Esophagus squamous epithelium (tissue), 5 donors: ENCODE data around the gene AQP1. TPM values are rescaled to one million over a fixed set of nuclear protein-coding genes. Genes with fewer than 3 reads are reported as not detected.
A peak's percentile ranks its signal among the peaks of the same experiment; 100 is the strongest.

Experiments used
- DNase-seq: peaks from one replicate; lab custom pipeline; 2025; lab: John Stamatoyannopoulos, UW
- H3K27ac ChIP-seq, 4 donors: fragments of 200-600 bp; sonication (generic); one replicate each; pipeline ENCODE4 v1.5.1; 2016 to 2019; ENCODE audit warnings: mild to moderate bottlenecking in 1 of 4
- H3K27me3 ChIP-seq, 4 donors: fragments of 200-600 bp; sonication (generic); 1 replicate in 3 of 4; 2 replicates in 1 of 4; pipeline versions ENCODE4 v1.5.1 to v1.6.0; 2017 to 2021; ENCODE audit warnings: antibody characterized with exemption in 1 of 4
- H3K36me3 ChIP-seq, 3 donors: fragments of 200-600 bp; sonication (generic); one replicate each; pipeline ENCODE4 v1.5.1; 2016 to 2019
- H3K4me1 ChIP-seq, 3 donors: fragments of 200-600 bp; sonication (generic); one replicate each; pipeline ENCODE4 v1.5.1; 2017 to 2019
- H3K4me3 ChIP-seq, 4 donors: fragments of 200-600 bp; sonication (generic); 1 replicate in 3 of 4; 2 replicates in 1 of 4; pipeline ENCODE4 v1.5.1; 2016 to 2019; ENCODE audit warnings: mild to moderate bottlenecking in 2 of 4, moderate library complexity in 1 of 4
- H3K9me3 ChIP-seq, 3 donors: fragments of 200-600 bp; sonication (generic); one replicate each; pipeline ENCODE4 v1.5.1; 2016 to 2019
- POLR2A ChIP-seq, 4 donors: fragments of 450-650 bp; IDR thresholded peaks; one replicate each; pipeline ENCODE4 v1.6.1; 2017; ENCODE audit warnings: antibody characterized with exemption in 4 of 4, mild to moderate bottlenecking in 4 of 4, moderate library complexity in 3 of 4
- WGBS, 2 donors: methylation state at CpG; one replicate each; pipeline ENCODE4 v1.1.5; 2018; 5-methylcytosine and 5-hydroxymethylcytosine counted together
- intact Hi-C: fragments of 100-400 bp; cut with DNase I; formaldehyde crosslinking; loops from one replicate; pipeline ENCODE4 v1.15.0; 2022
- total RNA-seq, 4 donors: library from RNA; depleted of rRNA; stranded (reverse); fragments of >200 nt; gene quantifications; one replicate each; pipeline ENCODE4 v1.1.0, GENCODE V29; 2016
- TF ChIP-seq, protein P1 (sequence below), 6 experiments: fragments of 450-650 bp in 4 of 6; fragments of 200-600 bp in 2 of 6; sonication (generic) in 2 of 6; IDR thresholded peaks; one replicate each; pipeline ENCODE4 v1.5.1; 2016 to 2019; ENCODE audit warnings: antibody characterized with exemption in 6 of 6, mild to moderate bottlenecking in 4 of 6, moderate library complexity in 4 of 6
- donor health status: DM: yes; HTN: yes; CAD: no.

Gene AQP1
- total RNA-seq, 4 donors from 2014 or later = 14.9 to 159 (median 44.7) TPM

DNA sequence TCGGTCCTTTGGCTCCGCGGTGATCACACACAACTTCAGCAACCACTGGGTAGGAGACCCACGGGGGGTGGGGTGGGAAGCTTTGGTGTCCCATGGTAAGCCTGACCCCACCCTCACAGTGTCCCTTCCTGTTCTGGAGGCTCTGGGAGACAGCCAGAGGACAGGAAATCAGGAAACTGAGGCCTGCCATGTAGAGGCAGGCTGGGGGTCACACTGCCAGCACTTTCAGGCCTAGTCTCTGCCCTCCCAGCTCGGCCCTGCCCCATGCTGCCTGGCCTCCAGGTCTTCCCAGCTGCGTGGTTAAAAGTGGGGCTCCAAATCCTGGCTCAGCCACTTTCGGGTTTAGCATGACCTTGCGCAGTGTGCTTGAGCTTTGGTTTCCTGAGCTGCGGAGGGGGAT lies 10.9 kb downstream of the AQP1 start:
- Histone ChIP-seq H3K9me3 (peaks cover 0 to 5% (median 4%) of the 10 kb centered on the region in 3 donors), H3K36me3 (peaks cover 0 to 39% (median 10%) of the 10 kb centered on the region in 3 donors), H3K4me1 (peaks cover 7 to 43% (median 26%) of the 10 kb centered on the region in 3 donors), H3K27ac (peak overlapping the region in 3 of 4 donors; percentile 10 to 82 (median 69)), H3K4me3 (no peak overlapping the region), H3K27me3 (no peaks in the 10 kb centered on the region)
- intact Hi-C loops = no loop called here
- no peak for TF ChIP-seq POLR2A (IDR thresholded peaks at IDR 0.05)
- TF ChIP-seq, protein P1, sequence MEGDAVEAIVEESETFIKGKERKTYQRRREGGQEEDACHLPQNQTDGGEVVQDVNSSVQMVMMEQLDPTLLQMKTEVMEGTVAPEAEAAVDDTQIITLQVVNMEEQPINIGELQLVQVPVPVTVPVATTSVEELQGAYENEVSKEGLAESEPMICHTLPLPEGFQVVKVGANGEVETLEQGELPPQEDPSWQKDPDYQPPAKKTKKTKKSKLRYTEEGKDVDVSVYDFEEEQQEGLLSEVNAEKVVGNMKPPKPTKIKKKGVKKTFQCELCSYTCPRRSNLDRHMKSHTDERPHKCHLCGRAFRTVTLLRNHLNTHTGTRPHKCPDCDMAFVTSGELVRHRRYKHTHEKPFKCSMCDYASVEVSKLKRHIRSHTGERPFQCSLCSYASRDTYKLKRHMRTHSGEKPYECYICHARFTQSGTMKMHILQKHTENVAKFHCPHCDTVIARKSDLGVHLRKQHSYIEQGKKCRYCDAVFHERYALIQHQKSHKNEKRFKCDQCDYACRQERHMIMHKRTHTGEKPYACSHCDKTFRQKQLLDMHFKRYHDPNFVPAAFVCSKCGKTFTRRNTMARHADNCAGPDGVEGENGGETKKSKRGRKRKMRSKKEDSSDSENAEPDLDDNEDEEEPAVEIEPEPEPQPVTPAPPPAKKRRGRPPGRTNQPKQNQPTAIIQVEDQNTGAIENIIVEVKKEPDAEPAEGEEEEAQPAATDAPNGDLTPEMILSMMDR (IDR thresholded peaks at IDR 0.05) = no peak
- WGBS, 2 donors = 89 to 90% methylated on average over 3 to 4 of the region's 9 CpGs
- no peak for DNase-seq

DNA sequence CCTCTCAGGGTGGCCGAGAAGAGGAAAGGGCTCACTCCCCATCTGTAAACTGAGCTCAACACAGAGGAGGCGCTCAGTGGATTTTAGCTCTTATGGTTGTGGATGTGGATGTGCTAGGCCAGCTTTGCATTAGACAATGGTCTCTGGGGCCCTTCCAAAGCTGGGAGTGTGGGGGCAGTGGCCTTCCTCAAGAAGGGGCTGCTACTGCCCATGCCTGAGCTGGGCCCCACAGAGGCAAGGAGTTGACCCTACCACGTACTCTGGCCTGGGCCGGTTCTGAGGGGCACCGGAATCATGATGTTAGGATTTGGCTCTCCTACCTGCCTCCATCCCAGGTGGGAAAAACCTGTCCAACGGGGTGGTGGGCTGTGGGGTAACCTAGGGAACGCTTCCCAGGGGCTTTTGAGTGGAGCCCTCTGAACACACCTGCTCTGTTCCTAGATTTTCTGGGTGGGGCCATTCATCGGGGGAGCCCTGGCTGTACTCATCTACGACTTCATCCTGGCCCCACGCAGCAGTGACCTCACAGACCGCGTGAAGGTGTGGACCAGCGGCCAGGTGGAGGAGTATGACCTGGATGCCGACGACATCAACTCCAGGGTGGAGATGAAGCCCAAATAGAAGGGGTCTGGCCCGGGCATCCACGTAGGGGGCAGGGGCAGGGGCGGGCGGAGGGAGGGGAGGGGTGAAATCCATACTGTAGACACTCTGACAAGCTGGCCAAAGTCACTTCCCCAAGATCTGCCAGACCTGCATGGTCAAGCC lies 11.5 kb downstream of the AQP1 start:
- H3K27me3 ChIP-seq = no peaks in the 10 kb centered on the region
- intact Hi-C loops = no loop called here
- H3K4me3 ChIP-seq = no peak overlapping the region
- WGBS, 2 donors = 90% methylated on average over 7 to 10 of the region's 19 CpGs
- H3K9me3 ChIP-seq = peaks cover 0 to 5% (median 4%) of the 10 kb centered on the region in 3 donors
- TF ChIP-seq, protein P1 (IDR thresholded peaks at IDR 0.05) = no peak
- TF ChIP-seq POLR2A (IDR thresholded peaks at IDR 0.05) = no peak
- DNase-seq = no peak
- H3K36me3 ChIP-seq = peaks cover 0 to 39% (median 10%) of the 10 kb centered on the region in 3 donors
- peaks cover 7 to 38% (median 24%) of the 10 kb centered on the region in 3 donors for H3K4me1 ChIP-seq
- H3K27ac ChIP-seq = peak overlapping the region in 2 of 4 donors; percentile 10 to 82

DNA sequence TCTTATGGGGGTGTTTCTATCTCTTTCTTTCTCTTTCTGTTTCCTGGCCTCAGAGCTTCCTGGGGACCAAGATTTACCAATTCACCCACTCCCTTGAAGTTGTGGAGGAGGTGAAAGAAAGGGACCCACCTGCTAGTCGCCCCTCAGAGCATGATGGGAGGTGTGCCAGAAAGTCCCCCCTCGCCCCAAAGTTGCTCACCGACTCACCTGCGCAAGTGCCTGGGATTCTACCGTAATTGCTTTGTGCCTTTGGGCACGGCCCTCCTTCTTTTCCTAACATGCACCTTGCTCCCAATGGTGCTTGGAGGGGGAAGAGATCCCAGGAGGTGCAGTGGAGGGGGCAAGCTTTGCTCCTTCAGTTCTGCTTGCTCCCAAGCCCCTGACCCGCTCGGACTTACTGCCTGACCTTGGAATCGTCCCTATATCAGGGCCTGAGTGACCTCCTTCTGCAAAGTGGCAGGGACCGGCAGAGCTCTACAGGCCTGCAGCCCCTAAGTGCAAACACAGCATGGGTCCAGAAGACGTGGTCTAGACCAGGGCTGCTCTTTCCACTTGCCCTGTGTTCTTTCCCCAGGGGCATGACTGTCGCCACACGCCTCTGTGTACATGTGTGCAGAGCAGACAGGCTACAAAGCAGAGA lies 12.2 kb downstream of the AQP1 start:
- Histone ChIP-seq H3K36me3 (peaks cover 0 to 39% (median 10%) of the 10 kb centered on the region in 3 donors), H3K9me3 (peaks cover 0 to 5% (median 4%) of the 10 kb centered on the region in 3 donors), H3K4me1 (peaks cover 7 to 31% (median 20%) of the 10 kb centered on the region in 3 donors), H3K4me3 (no peak overlapping the region), H3K27ac (no peak overlapping the region), H3K27me3 (no peaks in the 10 kb centered on the region)
- intact Hi-C loops = no loop called here
- TF ChIP-seq POLR2A (IDR thresholded peaks at IDR 0.05) = no peak
- TF ChIP-seq, protein P1 (IDR thresholded peaks at IDR 0.05) = no peak
- 72 to 75% methylated on average over 7 to 9 of the region's 13 CpGs for WGBS, 2 donors
- DNase-seq = no peak

DNA sequence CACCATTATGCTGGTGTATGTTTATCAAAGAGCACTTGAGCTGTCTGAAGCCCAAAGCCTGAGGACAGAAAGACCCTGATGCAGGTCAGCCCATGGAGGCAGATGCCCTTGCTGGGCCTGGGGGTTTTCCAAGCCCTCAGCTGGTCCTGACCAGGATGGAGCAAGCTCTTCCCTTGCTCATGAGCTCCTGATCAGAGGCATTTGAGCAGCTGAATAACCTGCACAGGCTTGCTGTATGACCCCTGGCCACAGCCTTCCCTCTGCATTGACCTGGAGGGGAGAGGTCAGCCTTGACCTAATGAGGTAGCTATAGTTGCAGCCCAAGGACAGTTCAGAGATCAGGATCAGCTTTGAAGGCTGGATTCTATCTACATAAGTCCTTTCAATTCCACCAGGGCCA lies 13.0 kb downstream of the AQP1 start:
- Histone ChIP-seq H3K9me3 (peaks cover 0 to 5% (median 4%) of the 10 kb centered on the region in 3 donors), H3K4me1 (peaks cover 7 to 24% (median 20%) of the 10 kb centered on the region in 3 donors), H3K27me3 (no peaks in the 10 kb centered on the region), H3K36me3 (peaks cover 0 to 39% (median 10%) of the 10 kb centered on the region in 3 donors), H3K27ac (no peak overlapping the region), H3K4me3 (no peak overlapping the region)
- no peak for TF ChIP-seq POLR2A (IDR thresholded peaks at IDR 0.05)
- TF ChIP-seq, protein P1 (IDR thresholded peaks at IDR 0.05) = no peak
- intact Hi-C loops = no loop called here
- DNase-seq = no peak

DNA sequence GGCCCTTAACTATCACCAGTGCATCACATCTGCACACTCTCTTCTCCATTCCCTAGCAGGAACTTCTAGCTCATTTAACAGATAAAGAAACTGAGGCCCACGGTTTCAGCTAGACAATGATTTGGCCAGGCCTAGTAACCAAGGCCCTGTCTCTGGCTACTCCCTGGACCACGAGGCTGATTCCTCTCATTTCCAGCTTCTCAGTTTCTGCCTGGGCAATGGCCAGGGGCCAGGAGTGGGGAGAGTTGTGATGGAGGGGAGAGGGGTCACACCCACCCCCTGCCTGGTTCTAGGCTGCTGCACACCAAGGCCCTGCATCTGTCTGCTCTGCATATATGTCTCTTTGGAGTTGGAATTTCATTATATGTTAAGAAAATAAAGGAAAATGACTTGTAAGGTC lies 13.5 kb downstream of the AQP1 start:
- no peak for TF ChIP-seq POLR2A (IDR thresholded peaks at IDR 0.05)
- TF ChIP-seq, protein P1 (IDR thresholded peaks at IDR 0.05) = no peak
- no peak for DNase-seq
- Histone ChIP-seq H3K36me3 (peaks cover 0 to 39% (median 10%) of the 10 kb centered on the region in 3 donors), H3K4me1 (peaks cover 3 to 19% (median 17%) of the 10 kb centered on the region in 3 donors), H3K27me3 (no peaks in the 10 kb centered on the region), H3K27ac (no peak overlapping the region), H3K4me3 (no peak overlapping the region), H3K9me3 (peaks cover 0 to 5% (median 4%) of the 10 kb centered on the region in 3 donors)
- intact Hi-C loops = no loop called here
- 48 to 55% methylated on average over 2 of the region's 2 CpGs for WGBS, 2 donors
